DMS153 treated with DMSO at 0.1 percent for 48 hours (cell line): ENCODE data around the gene SEC24B.
"Not testable (repeated sequence)": the region's sequence is repeated elsewhere in the genome, so short reads cannot be mapped to it uniquely, and the experiment has no call there.

Source experiments
- DNase-seq: peaks from one replicate; lab custom pipeline; 2025; ENCODE audit not compliant: unreplicated experiment; lab: John Stamatoyannopoulos, UW

SEC24B gene

GRCh38 chr4:109574931-109575804, 141.6 kb downstream of the SEC24B start:
- DNase-seq: no peak

DNA sequence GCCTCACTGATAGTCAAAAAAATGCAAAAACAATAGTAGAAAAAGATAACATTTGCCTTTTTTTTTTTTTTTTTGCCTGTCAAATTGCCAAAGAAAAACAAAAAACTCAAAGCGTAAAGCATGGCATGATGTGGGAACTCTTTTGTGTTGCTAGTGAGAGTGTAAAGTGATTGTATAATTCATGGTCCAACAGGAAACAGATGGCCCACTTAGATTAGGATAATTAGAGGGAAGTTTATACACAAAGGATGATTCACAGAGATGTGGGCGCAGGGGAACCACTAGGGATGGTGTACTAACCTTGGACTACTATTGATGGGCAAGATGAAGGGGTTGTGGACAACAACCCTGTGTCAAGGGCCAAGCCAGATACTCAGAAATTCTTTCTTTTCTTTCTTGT, 142.8 kb downstream of the SEC24B start:
- peak; percentile 6 for DNase-seq

DNA sequence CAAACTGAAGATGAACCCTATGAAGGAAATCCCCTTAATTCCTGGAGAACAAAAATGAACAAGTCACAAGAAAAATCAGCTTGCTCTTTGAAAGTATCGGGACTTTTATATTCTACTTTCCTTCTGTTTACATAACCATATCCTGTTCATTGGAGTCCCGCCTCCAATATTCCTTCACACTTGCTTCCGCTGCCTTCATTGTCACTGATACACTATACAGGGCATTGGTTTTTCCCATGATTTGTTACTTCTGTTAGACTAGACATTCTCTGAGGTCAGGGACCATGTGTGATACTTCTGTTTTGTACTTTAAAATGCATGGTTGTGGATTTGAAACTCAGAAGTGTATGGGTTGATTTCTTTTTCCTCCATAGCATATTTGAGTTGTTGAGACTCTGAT, 145.2 kb downstream of the SEC24B start:
- DNase-seq: no peak

- DNase-seq: not testable (repeated sequence)
Measured at GRCh38 chr4:109579997-109580396, 146.4 kb downstream of the SEC24B start.

DNA sequence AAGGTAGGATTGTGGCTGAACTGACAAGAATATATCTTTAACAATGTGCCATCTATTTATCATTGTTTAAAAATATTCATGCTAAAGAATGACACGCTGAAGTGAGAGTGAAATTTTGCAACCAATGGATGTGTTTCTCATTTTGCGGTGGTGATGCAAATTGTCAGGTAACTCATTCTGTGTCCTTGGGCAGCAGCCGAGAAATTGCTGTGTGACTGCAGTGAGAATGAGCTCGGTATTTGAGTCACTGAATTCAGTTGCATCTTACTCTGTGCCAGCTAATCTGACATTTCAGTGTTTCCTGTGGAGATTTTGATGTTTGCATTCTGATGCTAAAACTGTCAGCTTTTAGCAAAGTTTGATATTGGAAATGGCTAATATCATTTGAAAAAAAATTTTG, 154.6 kb downstream of the SEC24B start:
- DNase-seq: no peak

DNA sequence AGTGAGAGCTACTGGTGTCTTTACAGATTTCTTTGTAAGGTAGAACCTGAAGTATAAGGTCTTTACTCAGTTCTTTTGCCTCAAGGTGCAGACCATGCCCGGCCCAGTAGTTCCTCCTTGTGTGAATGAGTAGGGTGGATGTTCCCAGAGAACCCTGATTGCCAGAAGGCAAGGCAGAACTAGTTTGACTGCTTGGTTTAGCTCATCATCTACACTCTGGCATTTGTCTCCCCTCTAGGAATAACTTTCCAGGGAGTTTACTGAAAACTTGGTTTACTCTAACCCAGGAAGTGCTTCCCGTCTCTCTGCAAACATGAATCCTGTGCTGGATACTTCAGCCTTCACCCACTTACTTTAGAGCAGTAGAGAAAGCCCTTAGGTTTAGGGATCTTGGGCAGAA, 155.5 kb downstream of the SEC24B start:
- no peak for DNase-seq

GRCh38 chr4:109589605-109590004, 156.0 kb downstream of the SEC24B start:
- no peak for DNase-seq
